WTC11 (cell line): ENCODE data around the gene RPL37A. TPM values are rescaled to one million over a fixed set of nuclear protein-coding genes. Genes with fewer than 3 reads are reported as not detected.
A peak's percentile ranks its signal among the peaks of the same experiment; 100 is the strongest.

Experiments
- ATAC-seq: fragments of 200-7000 bp; cut with Tn5 transposase; 2 replicates; pipeline ENCODE4 v1.10.0; 2021; ENCODE audit warnings: mild to moderate bottlenecking, moderate library complexity
- CTCF ChIA-PET: fragments of 300-600 bp; sonication (Branson Sonifier 250); formaldehyde crosslinking; loops from one replicate; lab custom pipeline; 2021; ENCODE audit warnings: antibody characterized with exemption; lab: Charles Lee
- POLR2A ChIA-PET: fragments of 350-600 bp; sonication (Branson Sonifier 250); formaldehyde crosslinking; loops from one replicate; lab custom pipeline; 2021; ENCODE audit warnings: antibody characterized with exemption; lab: Charles Lee
- DNase-seq: peaks from one replicate; pipeline ENCODE4 v3.0.0; 2021; ENCODE audit warnings: low spot score
- H3K27ac Mint-ChIP-seq: 2 replicates; pipeline ENCODE4 v1.8.0; 2021; ENCODE audit warnings: mixed read lengths
- H3K27me3 Mint-ChIP-seq: 2 replicates; pipeline ENCODE4 v1.8.0; 2021; ENCODE audit warnings: low read depth, mild to moderate bottlenecking, moderate library complexity, mixed read lengths
- H3K36me3 Mint-ChIP-seq: 2 replicates; pipeline ENCODE4 v1.8.0; 2021; ENCODE audit warnings: mixed read lengths
- H3K4me1 Mint-ChIP-seq: 2 replicates; pipeline ENCODE4 v1.8.0; 2022; ENCODE audit warnings: mixed read lengths
- H3K4me3 Mint-ChIP-seq: 2 replicates; pipeline ENCODE4 v1.8.0; 2021; ENCODE audit warnings: mild to moderate bottlenecking, moderate library complexity, mixed read lengths
- H3K9me3 Mint-ChIP-seq: 2 replicates; pipeline ENCODE4 v1.8.0; 2021; ENCODE audit warnings: mixed read lengths
- E2F4 ChIP-seq: sonication (generic); formaldehyde crosslinking; IDR thresholded peaks from 2 replicates; pipeline ENCODE4 v1.8.1; 2022; ENCODE audit warnings: low read depth, mild to moderate bottlenecking, moderate library complexity, missing genetic modification reagents, borderline replicate concordance
- ERG ChIP-seq: fragments of 250-450 bp; sonication (Bioruptor Pico); IDR thresholded peaks from 2 replicates; pipeline ENCODE4 v1.8.0; 2021; ENCODE audit warnings: mild to moderate bottlenecking
- JAZF1 ChIP-seq: fragments of 250-450 bp; sonication (Bioruptor Pico); IDR thresholded peaks from 2 replicates; pipeline ENCODE4 v1.9.0; 2021; ENCODE audit warnings: moderate library complexity, mild to moderate bottlenecking, inconsistent platforms
- TEAD4 ChIP-seq: sonication (generic); formaldehyde crosslinking; IDR thresholded peaks from 2 replicates; pipeline ENCODE4 v1.8.0; 2022; ENCODE audit warnings: mild to moderate bottlenecking, missing genetic modification reagents
- ZNF396 ChIP-seq: fragments of 250-450 bp; sonication (Bioruptor Pico); IDR thresholded peaks from 2 replicates; pipeline ENCODE4 v1.8.0; 2021; ENCODE audit warnings: mild to moderate bottlenecking, moderate library complexity, borderline replicate concordance
- ZNF416 ChIP-seq: fragments of 250-450 bp; sonication (Bioruptor Pico); IDR thresholded peaks from 2 replicates; pipeline ENCODE4 v1.9.0; 2021; ENCODE audit warnings: mild to moderate bottlenecking, inconsistent platforms
- ZNF671 ChIP-seq: fragments of 250-450 bp; sonication (Bioruptor Pico); IDR thresholded peaks from 2 replicates; pipeline ENCODE4 v1.8.0; 2021; ENCODE audit warnings: mild to moderate bottlenecking
- total RNA-seq: library from RNA; stranded (reverse); gene quantifications from 3 replicates; pipeline ENCODE4 v1.2.3, GENCODE V29; 2021
- TF ChIP-seq, protein P1 (sequence below): fragments of 250-450 bp; sonication (Bioruptor Pico); IDR thresholded peaks from 2 replicates; pipeline ENCODE4 v1.9.0; 2021; ENCODE audit warnings: mild to moderate bottlenecking
- TF ChIP-seq, protein P2 (sequence below): fragments of 250-450 bp; sonication (Bioruptor Pico); IDR thresholded peaks from 2 replicates; pipeline ENCODE4 v1.9.0; 2021; ENCODE audit warnings: mild to moderate bottlenecking, borderline replicate concordance
- TF ChIP-seq, protein P3 (sequence below): sonication (generic); formaldehyde crosslinking; conservative IDR thresholded peaks from 2 replicates; pipeline ENCODE4 v1.8.1; 2023; ENCODE audit warnings: mild to moderate bottlenecking, low read depth, missing genetic modification reagents, moderate library complexity
- TF ChIP-seq, protein P4 (sequence below): sonication (generic); formaldehyde crosslinking; IDR thresholded peaks from 2 replicates; pipeline ENCODE4 v1.8.0; 2022; ENCODE audit warnings: mild to moderate bottlenecking, missing genetic modification reagents
- TF ChIP-seq, protein P5 (sequence below): fragments of 250-450 bp; sonication (Bioruptor Pico); conservative IDR thresholded peaks from 2 replicates; pipeline ENCODE4 v1.9.0; 2021; ENCODE audit warnings: mild to moderate bottlenecking

RPL37A gene
- total RNA-seq, 1 experiment from 2014 or later, result 3,135 TPM

DNA sequence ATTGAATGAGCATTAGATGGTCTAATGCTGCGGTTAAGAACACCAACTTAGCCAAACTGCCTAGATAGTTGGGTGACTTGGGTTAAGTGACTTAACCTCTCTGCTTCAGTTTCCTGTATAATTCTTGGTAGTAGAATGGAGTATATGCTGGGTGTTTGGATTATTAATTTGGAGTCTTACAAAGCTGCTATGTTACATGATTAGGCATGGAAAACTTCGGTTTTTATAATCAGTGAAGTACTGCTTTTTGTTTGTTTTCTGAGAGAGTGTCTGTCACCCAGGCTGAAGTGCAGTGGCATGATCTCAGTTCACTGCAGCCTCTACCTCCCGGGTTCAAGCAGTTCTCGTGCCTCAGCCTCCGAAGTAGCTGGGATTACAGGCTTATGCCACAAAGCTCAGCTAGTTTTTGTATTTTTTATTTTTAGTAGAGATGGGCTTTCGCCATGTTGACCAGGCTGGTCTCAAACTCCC, 4.5 kb downstream of the RPL37A start:
- Mint-ChIP-seq H3K4me3 (no peak overlapping the region), H3K36me3 (peaks cover 77% of the 10 kb centered on the region), H3K27me3 (no peaks in the 10 kb centered on the region), H3K4me1 (peaks cover 36% of the 10 kb centered on the region), H3K27ac (peak overlapping the region; percentile 77), H3K9me3 (no peaks in the 10 kb centered on the region)
- ChIA-PET CTCF (interaction anchor here (0.8 kb wide), 1 partner anchor 16 kb away, joined by 3 read pairs; no protein-coding TSS in a partner anchor), POLR2A (no interaction called here)
- DNase-seq (no peak), ATAC-seq (no peak)
- TF ChIP-seq, protein P1, sequence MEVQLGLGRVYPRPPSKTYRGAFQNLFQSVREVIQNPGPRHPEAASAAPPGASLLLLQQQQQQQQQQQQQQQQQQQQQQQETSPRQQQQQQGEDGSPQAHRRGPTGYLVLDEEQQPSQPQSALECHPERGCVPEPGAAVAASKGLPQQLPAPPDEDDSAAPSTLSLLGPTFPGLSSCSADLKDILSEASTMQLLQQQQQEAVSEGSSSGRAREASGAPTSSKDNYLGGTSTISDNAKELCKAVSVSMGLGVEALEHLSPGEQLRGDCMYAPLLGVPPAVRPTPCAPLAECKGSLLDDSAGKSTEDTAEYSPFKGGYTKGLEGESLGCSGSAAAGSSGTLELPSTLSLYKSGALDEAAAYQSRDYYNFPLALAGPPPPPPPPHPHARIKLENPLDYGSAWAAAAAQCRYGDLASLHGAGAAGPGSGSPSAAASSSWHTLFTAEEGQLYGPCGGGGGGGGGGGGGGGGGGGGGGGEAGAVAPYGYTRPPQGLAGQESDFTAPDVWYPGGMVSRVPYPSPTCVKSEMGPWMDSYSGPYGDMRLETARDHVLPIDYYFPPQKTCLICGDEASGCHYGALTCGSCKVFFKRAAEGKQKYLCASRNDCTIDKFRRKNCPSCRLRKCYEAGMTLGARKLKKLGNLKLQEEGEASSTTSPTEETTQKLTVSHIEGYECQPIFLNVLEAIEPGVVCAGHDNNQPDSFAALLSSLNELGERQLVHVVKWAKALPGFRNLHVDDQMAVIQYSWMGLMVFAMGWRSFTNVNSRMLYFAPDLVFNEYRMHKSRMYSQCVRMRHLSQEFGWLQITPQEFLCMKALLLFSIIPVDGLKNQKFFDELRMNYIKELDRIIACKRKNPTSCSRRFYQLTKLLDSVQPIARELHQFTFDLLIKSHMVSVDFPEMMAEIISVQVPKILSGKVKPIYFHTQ (CRISPR knock-in tag), result peak; percentile 21; the same call in 1 of the 2 replicates
- TF ChIP-seq, protein P2, sequence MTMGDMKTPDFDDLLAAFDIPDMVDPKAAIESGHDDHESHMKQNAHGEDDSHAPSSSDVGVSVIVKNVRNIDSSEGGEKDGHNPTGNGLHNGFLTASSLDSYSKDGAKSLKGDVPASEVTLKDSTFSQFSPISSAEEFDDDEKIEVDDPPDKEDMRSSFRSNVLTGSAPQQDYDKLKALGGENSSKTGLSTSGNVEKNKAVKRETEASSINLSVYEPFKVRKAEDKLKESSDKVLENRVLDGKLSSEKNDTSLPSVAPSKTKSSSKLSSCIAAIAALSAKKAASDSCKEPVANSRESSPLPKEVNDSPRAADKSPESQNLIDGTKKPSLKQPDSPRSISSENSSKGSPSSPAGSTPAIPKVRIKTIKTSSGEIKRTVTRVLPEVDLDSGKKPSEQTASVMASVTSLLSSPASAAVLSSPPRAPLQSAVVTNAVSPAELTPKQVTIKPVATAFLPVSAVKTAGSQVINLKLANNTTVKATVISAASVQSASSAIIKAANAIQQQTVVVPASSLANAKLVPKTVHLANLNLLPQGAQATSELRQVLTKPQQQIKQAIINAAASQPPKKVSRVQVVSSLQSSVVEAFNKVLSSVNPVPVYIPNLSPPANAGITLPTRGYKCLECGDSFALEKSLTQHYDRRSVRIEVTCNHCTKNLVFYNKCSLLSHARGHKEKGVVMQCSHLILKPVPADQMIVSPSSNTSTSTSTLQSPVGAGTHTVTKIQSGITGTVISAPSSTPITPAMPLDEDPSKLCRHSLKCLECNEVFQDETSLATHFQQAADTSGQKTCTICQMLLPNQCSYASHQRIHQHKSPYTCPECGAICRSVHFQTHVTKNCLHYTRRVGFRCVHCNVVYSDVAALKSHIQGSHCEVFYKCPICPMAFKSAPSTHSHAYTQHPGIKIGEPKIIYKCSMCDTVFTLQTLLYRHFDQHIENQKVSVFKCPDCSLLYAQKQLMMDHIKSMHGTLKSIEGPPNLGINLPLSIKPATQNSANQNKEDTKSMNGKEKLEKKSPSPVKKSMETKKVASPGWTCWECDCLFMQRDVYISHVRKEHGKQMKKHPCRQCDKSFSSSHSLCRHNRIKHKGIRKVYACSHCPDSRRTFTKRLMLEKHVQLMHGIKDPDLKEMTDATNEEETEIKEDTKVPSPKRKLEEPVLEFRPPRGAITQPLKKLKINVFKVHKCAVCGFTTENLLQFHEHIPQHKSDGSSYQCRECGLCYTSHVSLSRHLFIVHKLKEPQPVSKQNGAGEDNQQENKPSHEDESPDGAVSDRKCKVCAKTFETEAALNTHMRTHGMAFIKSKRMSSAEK (CRISPR knock-in tag), result peak; percentile 18; the same call in 1 of the 2 replicates
- TF ChIP-seq ZNF671 (CRISPR knock-in tag), result peak; percentile 73; the same call in 1 of the 2 replicates
- TF ChIP-seq, protein P3, sequence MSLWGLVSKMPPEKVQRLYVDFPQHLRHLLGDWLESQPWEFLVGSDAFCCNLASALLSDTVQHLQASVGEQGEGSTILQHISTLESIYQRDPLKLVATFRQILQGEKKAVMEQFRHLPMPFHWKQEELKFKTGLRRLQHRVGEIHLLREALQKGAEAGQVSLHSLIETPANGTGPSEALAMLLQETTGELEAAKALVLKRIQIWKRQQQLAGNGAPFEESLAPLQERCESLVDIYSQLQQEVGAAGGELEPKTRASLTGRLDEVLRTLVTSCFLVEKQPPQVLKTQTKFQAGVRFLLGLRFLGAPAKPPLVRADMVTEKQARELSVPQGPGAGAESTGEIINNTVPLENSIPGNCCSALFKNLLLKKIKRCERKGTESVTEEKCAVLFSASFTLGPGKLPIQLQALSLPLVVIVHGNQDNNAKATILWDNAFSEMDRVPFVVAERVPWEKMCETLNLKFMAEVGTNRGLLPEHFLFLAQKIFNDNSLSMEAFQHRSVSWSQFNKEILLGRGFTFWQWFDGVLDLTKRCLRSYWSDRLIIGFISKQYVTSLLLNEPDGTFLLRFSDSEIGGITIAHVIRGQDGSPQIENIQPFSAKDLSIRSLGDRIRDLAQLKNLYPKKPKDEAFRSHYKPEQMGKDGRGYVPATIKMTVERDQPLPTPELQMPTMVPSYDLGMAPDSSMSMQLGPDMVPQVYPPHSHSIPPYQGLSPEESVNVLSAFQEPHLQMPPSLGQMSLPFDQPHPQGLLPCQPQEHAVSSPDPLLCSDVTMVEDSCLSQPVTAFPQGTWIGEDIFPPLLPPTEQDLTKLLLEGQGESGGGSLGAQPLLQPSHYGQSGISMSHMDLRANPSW (CRISPR knock-in tag), result no peak
- TF ChIP-seq ZNF396 (CRISPR knock-in tag), result no peak
- TF ChIP-seq JAZF1 (CRISPR knock-in tag), result no peak
- TF ChIP-seq ERG (CRISPR knock-in tag), result peak; percentile 9; the same call in 1 of the 2 replicates
- TF ChIP-seq ZNF416 (CRISPR knock-in tag), result peak; percentile 76; the same call in 1 of the 2 replicates

DNA sequence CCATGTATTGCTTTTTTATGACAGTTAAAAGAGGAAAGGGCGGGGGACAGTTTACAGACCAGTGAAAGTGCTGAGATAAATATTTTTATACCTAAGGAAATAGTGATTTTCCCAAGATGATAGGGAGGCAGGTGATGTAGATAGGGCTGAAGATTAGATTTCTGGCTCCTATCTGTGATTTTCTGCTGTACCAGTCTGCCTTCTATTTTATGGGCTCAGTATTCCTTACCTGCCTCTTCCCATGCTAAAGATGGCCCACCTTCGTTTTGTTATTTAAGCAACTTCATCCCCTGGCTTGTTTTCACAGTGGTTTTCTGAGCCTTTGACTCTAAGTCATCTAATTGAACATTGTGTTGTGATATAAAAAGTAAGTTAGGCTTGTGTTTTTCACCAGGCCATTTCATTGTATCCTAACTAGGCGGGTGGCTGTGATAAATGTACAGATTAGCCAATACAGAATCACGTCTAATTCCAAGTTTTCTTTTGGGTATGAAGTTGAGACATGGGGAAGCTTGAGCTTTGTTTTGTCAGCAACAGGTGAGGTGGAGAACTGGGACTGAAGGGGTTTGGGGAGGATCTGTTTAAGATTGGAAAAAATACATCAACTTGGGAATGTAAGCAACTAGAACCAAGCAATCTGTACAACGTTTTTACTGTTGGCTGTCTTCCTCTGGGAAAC, 5.2 kb downstream of the RPL37A start:
- H3K4me1 Mint-ChIP-seq, result peaks cover 36% of the 10 kb centered on the region
- DNase-seq (no peak), ATAC-seq (no peak)
- ChIA-PET CTCF (interaction anchor here (0.8 to 1.2 kb wide), 2 partner anchors 16 to 163 kb away, joined by 3 to 4 read pairs; no protein-coding TSS in a partner anchor), POLR2A (no interaction called here)
- no peaks in the 10 kb centered on the region for H3K9me3 Mint-ChIP-seq
- no peaks in the 10 kb centered on the region for H3K27me3 Mint-ChIP-seq
- peaks cover 76% of the 10 kb centered on the region for H3K36me3 Mint-ChIP-seq
- peak overlapping the region; percentile 71 for H3K27ac Mint-ChIP-seq
- no peak overlapping the region for H3K4me3 Mint-ChIP-seq
- TF ChIP-seq, protein P4, sequence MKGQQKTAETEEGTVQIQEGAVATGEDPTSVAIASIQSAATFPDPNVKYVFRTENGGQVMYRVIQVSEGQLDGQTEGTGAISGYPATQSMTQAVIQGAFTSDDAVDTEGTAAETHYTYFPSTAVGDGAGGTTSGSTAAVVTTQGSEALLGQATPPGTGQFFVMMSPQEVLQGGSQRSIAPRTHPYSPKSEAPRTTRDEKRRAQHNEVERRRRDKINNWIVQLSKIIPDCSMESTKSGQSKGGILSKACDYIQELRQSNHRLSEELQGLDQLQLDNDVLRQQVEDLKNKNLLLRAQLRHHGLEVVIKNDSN (CRISPR knock-in tag), result no peak
- TF ChIP-seq E2F4, result no peak
- TF ChIP-seq, protein P5, sequence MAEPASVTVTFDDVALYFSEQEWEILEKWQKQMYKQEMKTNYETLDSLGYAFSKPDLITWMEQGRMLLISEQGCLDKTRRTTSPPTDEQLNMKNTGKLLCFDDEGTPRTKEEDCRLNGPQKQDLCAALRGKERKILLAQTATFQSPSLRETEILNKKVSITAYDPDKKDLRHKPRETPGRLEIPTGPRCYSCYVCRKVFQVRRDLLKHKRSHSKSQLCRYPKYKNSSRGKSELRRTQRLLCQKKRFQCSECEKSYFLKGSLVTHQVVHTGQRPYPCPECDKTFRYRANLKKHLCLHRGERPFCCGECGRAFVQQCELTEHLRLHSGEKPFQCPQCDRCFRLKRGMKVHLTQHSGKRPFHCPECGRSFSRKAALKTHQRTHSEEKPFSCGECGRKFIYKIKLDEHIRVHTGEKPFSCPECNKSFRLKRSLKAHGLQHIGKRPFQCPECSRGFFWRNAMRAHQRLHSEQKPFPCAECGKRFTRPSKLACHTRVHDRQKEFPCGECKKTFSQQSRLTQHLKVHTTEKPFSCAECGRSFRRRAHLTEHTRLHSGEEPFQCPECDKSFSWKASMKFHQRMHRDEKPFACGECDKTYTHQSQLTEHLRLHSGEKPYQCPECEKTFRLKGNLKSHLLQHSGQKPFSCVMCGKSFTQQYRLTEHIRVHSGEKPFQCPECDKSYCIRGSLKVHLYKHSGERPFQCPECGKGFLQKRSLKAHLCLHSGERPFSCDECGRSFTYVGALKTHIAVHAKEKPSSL (CRISPR knock-in tag), result 0 out of 2 replicates have a peak, but pooled peaks have one; percentile 47
- TF ChIP-seq TEAD4 (CRISPR knock-in tag), result no peak
